Loucy (cell line): ENCODE data around the gene SART3.

ENCODE experiments used
- CTCF ChIP-seq: fragments of 200-600 bp; sonication (generic); conservative IDR thresholded peaks from 2 replicates; pipeline ENCODE4 v1.5.1; 2014; ENCODE audit warnings: mild to moderate bottlenecking, antibody characterized with exemption, low read length
- EZH2phosphoT487 ChIP-seq: fragments of 200-600 bp; IDR thresholded peaks from 2 replicates; pipeline ENCODE4 v1.6.1; 2018; ENCODE audit warnings: antibody characterized with exemption, mild to moderate bottlenecking, moderate library complexity, borderline replicate concordance

- no peak for TF ChIP-seq CTCF
- TF ChIP-seq EZH2phosphoT487, result no peak
Observed at GRCh38 chr12:108578813-108579212, 17.8 kb upstream of the SART3 start.
